SU-DHL-6 (cell line): ENCODE results near the gene PARN.

Source experiments
- H2AFZ ChIP-seq: fragments of 200-600 bp; sonication (generic); 2 replicates; pipeline ENCODE4 v1.6.1; 2014; ENCODE audit warnings: low read depth, mild to moderate bottlenecking, moderate library complexity, mixed read lengths, antibody characterized with exemption, low read length; ENCODE audit not compliant: severe bottlenecking
- H3F3A ChIP-seq: fragments of 200-600 bp; shearing (Covaris generic); 2 replicates; pipeline ENCODE4 v1.6.0; 2016; ENCODE audit warnings: antibody characterized with exemption, mild to moderate bottlenecking; ENCODE audit not compliant: insufficient read depth
- H3K27ac ChIP-seq: fragments of 200-600 bp; sonication (generic); 2 replicates; pipeline ENCODE4 v1.5.1; 2016; ENCODE audit warnings: low read depth, mild to moderate bottlenecking, low read length, moderate library complexity, mixed read lengths
- H3K27me3 ChIP-seq: fragments of 200-600 bp; sonication (generic), shearing (Covaris generic); 2 replicates; pipeline ENCODE4 v1.6.0; 2014; ENCODE audit warnings: mild to moderate bottlenecking, low read length
- H3K36me3 ChIP-seq: fragments of 200-600 bp; sonication (generic); 2 replicates; pipeline ENCODE4 v1.6.1; 2014; ENCODE audit warnings: mild to moderate bottlenecking, low read length, mixed read lengths
- H3K4me2 ChIP-seq: fragments of 300-600, 200-600 bp; shearing (Covaris generic), sonication (generic); 2 replicates; pipeline ENCODE4 v1.6.0; 2014; ENCODE audit warnings: low read length, low read depth, mild to moderate bottlenecking; ENCODE audit not compliant: poor library complexity, severe bottlenecking
- H3K4me3 ChIP-seq: fragments of 200-600 bp; sonication (generic); 2 replicates; pipeline ENCODE4 v1.5.1; 2014; ENCODE audit warnings: antibody characterized with exemption, low read length, mild to moderate bottlenecking, mixed read lengths; ENCODE audit not compliant: insufficient read depth, poor library complexity, severe bottlenecking
- H3K79me2 ChIP-seq: fragments of 200-600 bp; sonication (generic); 2 replicates; pipeline ENCODE4 v1.6.1; 2014; ENCODE audit warnings: mild to moderate bottlenecking, low read length, moderate library complexity; ENCODE audit not compliant: insufficient read depth
- H3K9ac ChIP-seq: fragments of 200-600 bp; sonication (generic); 2 replicates; pipeline ENCODE4 v1.7.0; 2014; ENCODE audit warnings: mild to moderate bottlenecking, low read length
- H3K9me2 ChIP-seq: fragments of 200-600 bp; sonication (generic); replicated peaks from 2 replicates; pipeline ENCODE4 v1.6.1; 2014; ENCODE audit warnings: low read length; ENCODE audit not compliant: insufficient read depth
- H3K9me3 ChIP-seq: fragments of 200-600 bp; sonication (generic); 2 replicates; pipeline ENCODE4 v1.6.1; 2014; ENCODE audit warnings: low read length, mixed read lengths; ENCODE audit not compliant: insufficient read depth
- H4K20me1 ChIP-seq: fragments of 200-600 bp; sonication (generic); 2 replicates; pipeline ENCODE4 v1.6.1; 2014; ENCODE audit warnings: low read depth, mild to moderate bottlenecking, antibody characterized with exemption, low read length, moderate library complexity, mixed read lengths
- EZH2phosphoT487 ChIP-seq: fragments of 200-600 bp; sonication (generic), shearing (Covaris generic); conservative IDR thresholded peaks from 2 replicates; pipeline ENCODE4 v1.6.1; 2018; ENCODE audit warnings: mild to moderate bottlenecking, antibody characterized with exemption, low read length, moderate library complexity, mixed read lengths
- TF ChIP-seq, protein P1 (sequence below): fragments of 200-600 bp; sonication (generic); IDR thresholded peaks from one replicate; pipeline ENCODE4 v1.5.1; 2017; ENCODE audit warnings: antibody characterized with exemption, mild to moderate bottlenecking, low read length, moderate library complexity; ENCODE audit not compliant: insufficient read depth, poor library complexity, severe bottlenecking

Gene PARN

DNA sequence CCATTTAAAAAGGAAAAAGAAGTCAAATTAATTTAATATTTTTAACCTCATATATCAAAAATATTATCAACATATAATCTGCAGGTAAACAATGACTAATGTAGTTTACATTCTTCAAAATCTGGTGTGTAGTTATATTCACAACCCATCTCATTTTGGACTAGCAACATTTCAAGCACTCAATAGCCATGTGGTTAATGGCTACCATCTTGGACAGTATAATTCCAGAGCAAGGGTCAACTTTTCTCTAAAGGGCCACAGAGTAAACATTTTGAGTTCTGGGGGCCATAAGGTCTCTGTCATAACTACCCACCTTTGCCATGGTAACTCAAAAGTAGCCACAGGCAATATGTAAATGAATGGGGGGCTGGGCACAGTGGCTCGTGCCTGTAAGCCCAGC is 153.9 kb downstream of the PARN start:
- H3F3A ChIP-seq, result no peaks in the 10 kb centered on the region
- no peaks in the 10 kb centered on the region for H3K9me2 ChIP-seq
- H3K27ac ChIP-seq, result no peak overlapping the region
- peaks cover 28% of the 10 kb centered on the region; the same call in 1 of the 2 replicates for H3K36me3 ChIP-seq
- H3K27me3 ChIP-seq, result no peaks in the 10 kb centered on the region
- TF ChIP-seq EZH2phosphoT487, result no peak
- TF ChIP-seq, protein P1, sequence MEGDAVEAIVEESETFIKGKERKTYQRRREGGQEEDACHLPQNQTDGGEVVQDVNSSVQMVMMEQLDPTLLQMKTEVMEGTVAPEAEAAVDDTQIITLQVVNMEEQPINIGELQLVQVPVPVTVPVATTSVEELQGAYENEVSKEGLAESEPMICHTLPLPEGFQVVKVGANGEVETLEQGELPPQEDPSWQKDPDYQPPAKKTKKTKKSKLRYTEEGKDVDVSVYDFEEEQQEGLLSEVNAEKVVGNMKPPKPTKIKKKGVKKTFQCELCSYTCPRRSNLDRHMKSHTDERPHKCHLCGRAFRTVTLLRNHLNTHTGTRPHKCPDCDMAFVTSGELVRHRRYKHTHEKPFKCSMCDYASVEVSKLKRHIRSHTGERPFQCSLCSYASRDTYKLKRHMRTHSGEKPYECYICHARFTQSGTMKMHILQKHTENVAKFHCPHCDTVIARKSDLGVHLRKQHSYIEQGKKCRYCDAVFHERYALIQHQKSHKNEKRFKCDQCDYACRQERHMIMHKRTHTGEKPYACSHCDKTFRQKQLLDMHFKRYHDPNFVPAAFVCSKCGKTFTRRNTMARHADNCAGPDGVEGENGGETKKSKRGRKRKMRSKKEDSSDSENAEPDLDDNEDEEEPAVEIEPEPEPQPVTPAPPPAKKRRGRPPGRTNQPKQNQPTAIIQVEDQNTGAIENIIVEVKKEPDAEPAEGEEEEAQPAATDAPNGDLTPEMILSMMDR, result no peak
- H3K9ac ChIP-seq, result no peak overlapping the region
- H3K4me2 ChIP-seq, result no peak overlapping the region
- no peaks in the 10 kb centered on the region for H3K9me3 ChIP-seq
- H2AFZ ChIP-seq, result no peak overlapping the region
- H3K79me2 ChIP-seq, result no peaks in the 10 kb centered on the region
- H4K20me1 ChIP-seq, result no peaks in the 10 kb centered on the region
- H3K4me3 ChIP-seq, result no peak overlapping the region

DNA sequence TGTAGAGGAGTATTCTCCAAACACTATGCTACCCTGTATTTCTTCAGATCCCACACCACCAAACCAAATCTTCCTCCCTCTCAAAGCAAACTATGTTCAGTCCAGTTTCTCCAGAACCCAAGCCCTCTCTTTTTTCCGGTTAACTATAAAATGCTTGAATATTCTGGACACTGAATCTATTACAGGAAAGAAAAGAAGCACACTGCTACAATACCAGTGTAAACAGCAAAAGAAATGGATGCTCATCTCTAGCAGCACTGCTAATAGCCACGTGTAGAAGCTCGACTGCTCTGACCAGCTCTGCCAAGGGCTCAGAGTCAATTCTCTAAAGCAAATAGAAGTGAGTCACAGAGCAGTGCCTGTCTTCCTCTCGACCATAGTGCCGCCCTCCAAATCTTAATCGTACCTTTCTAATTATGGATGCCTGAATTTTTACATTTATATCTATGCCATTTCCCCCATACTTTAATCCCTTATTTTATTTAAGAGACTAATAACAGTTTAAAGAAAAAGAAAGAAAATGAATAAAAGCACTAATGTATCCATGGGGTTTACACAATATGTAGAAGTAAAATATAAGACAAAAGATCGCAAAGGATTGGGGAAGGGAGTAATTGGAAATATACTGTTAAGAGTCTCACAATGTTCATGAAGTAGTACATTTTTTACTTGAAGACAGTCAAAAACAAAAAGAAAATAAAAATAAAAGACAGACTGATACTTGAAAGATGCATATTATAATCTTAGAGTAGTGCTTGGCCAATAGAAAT is 154.5 kb downstream of the PARN start:
- no peak overlapping the region for H3K9ac ChIP-seq
- H3K79me2 ChIP-seq, result no peaks in the 10 kb centered on the region
- H3K36me3 ChIP-seq, result peaks cover 24% of the 10 kb centered on the region; the same call in 1 of the 2 replicates
- no peaks in the 10 kb centered on the region for H3K27me3 ChIP-seq
- H3K9me3 ChIP-seq, result no peaks in the 10 kb centered on the region
- H4K20me1 ChIP-seq, result no peaks in the 10 kb centered on the region
- no peak for TF ChIP-seq EZH2phosphoT487
- TF ChIP-seq, protein P1, result no peak
- H3K27ac ChIP-seq, result no peak overlapping the region
- H3K9me2 ChIP-seq, result no peaks in the 10 kb centered on the region
- no peak overlapping the region for H3K4me2 ChIP-seq
- no peak overlapping the region for H3K4me3 ChIP-seq
- no peak overlapping the region for H2AFZ ChIP-seq
- H3F3A ChIP-seq, result no peaks in the 10 kb centered on the region

DNA sequence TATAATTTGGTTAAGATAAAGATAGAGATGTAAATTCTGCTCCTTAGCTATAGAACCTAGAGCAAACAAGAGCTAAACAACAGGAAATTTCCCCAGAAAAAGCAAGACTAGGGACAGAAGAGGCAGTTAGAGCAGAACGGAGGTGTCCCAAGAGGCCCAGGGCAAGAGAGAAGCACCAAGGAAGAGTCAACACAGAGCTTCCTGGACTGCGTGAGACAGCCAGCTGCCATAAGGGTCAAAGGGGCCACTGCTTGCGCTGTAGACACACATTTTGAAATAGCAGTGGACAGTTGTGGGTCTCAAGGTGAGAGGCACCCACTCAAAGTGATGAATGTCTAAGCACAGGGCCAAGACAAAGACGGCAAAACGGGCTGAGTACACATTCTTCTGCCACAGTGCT is 156.6 kb downstream of the PARN start:
- Histone ChIP-seq H3K27ac (no peak overlapping the region), H3K27me3 (no peaks in the 10 kb centered on the region), H3K79me2 (no peaks in the 10 kb centered on the region), H3K9ac (no peak overlapping the region), H3K4me3 (no peak overlapping the region), H3K9me2 (no peaks in the 10 kb centered on the region), H4K20me1 (no peaks in the 10 kb centered on the region), H2AFZ (no peak overlapping the region), H3K9me3 (no peaks in the 10 kb centered on the region), H3K36me3 (peaks cover 6% of the 10 kb centered on the region; the same call in 1 of the 2 replicates), H3F3A (no peaks in the 10 kb centered on the region), H3K4me2 (no peak overlapping the region)
- TF ChIP-seq EZH2phosphoT487, result no peak
- TF ChIP-seq, protein P1, result no peak
